Measurements from ENCODE around the gene ITIH2.
A peak's percentile ranks its signal among the peaks of the same experiment; 100 is the strongest.
"Not testable (repeated sequence)": the region's sequence is repeated elsewhere in the genome, so short reads cannot be mapped to it uniquely, and the experiment has no call there.

Gene ITIH2

DNA sequence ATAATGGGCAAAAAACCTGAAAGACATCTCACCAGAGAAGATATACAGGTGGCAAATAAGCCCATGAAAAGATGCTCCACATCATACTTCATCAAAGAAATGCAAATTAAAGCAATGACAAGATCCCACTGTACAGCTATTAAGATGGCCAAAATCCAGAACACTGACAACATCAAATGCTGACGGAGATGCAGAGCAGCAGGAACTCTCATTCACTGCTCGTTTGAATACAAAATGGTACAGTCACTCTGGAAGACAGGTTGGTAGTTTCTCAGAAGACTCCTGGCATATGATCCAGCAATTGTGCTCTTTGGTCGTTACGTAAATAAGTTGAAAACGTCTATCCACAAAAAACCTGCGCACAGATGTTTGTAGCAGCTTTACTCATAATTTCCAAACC is 49.1 kb downstream of the ITIH2 start:
- DNase-seq, result no peak

DNA sequence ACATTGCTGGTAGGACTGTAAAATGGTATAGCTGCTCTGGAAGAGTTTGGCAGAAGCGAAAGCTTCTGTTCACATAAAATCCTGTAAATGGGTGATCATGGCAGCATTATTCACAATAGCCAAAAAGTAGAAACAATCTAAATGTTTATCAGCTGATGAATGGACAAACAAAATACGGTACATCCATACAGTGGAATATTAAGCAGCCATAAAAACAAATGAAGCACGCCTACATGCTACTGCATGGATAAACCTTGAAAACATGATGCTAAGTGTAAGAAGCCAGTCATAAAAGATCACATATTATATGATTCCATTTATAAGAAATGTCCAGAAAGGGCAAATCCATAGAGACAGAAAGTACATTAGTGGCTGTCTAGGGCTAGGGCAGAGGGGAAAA is 52.0 kb downstream of the ITIH2 start:
- DNase-seq, result no peak

DNA sequence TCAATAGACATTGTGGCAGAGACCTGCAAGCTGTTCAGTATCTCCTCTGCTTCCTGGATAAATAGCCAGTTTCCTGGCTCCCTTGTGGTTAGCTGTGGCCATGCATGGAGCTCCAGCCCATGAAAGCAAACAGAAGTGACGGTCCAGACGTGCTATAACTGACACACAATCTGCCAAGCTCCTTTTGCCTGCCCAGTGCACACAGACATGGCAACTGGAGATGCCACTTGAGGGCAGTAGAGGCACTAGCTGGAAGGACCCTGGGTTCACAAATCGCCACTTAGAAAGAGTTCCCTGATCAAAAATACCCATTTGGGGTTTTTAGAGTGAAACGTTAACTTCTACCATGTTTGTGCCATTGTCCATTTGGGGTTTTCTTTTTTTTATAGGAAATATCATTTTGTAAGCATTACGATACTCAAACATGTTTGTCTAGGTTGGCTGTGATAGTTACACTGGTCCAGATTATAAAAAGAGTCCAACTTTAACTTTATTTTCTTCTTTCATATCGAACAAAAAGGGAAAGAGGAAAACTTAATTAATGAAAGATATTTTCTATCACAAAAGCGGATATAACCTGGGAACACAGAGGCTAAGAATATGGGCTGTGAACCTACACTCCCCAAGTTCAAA is 53.4 kb downstream of the ITIH2 start:
- no peak for DNase-seq

DNA sequence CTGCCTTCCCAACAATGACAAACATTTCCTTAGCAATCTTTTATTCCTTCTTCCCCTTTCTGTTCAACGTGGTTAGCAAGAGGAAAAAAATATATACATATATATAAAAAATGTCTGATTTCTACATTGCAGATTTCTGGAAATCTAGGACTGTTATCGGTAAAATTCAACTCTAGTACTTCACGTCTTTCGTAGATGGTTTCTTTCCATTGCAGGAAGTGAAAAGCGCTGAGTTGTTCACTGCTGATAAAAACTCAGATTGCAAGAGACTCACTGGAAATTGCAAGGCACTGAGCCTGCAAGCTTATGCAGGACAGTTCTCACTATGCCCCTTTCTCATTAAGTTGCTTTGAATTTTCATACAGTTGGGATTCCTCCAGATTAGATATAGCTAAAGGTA is 60.8 kb downstream of the ITIH2 start:
- no peak for DNase-seq

DNA sequence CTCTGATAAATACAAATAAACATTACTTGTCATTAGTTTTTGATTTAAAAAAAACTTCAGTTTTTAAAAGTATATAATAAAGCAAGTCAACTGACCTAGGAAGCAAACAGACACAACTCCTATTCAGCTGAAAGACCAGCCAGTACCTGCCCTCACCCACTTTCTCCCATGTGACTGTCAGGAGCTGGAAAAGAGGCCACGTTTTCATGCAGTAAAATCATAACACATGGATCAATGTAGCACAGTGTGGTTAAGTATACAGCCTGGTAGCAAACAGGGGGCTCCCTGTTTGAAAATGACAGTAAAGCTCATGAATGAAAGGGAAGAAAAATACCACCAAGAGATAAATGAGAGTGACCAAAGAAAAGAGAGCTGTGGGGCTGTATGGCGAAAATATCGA is 63.1 kb downstream of the ITIH2 start:
- DNase-seq, result no peak

DNA sequence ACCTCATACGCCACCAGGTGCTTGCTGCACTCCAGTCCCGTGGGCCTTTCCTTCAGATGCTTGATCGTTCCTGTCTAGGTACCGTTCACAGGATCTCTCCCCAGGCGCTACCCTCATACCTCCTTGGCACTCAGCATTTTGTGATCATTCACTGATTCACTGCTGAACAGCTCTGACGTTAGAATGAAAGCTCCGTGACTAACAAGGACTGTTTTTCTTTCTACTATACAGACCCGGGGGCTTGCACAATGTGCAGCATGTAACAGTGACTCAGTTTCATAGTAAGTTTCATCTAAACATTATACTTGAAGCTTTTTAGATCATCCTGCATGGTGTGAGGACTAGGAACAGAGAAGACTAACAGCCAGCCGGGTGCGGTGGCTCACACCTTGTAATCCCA is 64.1 kb downstream of the ITIH2 start:
- DNase-seq, result no peak

DNA sequence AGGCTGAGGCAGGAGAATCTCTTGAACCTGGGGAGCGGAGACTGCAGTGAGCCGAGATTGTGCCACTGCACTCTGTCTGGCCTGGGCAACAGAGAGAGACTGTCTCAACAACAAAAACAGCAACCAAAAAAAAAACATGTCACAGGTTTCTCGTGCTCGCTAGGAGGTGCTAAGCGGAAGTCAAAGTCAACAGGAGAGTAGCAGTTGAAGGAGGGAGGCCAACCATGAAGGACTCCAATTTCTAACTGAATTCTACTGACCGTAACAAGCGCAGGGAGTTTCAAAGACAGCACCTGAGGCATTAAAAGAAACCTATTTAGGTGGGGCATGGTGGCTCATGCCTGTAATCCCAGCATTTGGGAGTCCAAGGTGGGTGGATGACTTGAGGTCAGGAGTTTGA is 65.3 kb downstream of the ITIH2 start:
- no peak for DNase-seq

DNA sequence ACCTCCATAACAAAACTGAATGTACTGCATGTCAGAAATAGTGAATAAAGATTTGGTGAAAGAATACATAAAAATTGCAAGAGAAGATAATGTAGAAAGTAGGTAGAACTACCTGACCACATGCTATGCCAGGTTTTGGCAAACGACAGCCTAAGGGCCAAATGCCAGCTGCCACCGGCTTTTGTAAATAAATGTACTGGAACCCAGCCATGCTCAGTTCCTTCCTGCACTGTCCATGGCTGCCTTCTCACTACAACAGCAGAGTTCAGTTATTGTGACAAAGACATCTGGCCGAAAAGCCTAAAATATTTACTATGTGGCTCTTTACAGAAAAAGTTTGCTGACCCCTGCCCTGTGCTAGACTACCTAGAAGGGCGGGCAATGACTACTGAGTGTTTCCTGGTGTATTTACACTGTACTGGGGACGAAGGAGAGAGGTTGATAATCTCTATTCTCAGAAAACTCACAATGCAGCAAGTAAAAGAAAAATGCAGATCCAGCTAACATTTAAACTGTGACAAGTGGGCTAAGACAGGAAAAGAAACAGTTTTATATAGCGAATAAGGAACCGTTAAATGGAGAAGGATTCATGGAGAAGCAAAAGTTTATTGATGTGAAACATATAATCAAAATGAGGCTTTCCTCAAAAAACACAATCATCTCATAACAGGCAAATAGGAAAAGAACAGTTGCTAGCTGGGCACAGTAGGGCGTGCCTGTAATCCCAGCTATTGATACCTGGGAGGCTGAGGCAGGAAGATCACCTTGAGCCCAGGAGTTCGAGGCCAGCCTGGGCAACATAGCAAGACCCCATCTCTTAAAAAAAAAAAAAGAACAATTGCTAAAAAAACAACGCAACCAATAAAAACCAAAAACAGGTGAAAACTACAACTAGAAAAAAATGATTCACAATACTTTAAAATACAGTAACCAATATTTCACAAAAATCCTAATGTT is 71.0 kb downstream of the ITIH2 start:
- no peak for DNase-seq

DNA sequence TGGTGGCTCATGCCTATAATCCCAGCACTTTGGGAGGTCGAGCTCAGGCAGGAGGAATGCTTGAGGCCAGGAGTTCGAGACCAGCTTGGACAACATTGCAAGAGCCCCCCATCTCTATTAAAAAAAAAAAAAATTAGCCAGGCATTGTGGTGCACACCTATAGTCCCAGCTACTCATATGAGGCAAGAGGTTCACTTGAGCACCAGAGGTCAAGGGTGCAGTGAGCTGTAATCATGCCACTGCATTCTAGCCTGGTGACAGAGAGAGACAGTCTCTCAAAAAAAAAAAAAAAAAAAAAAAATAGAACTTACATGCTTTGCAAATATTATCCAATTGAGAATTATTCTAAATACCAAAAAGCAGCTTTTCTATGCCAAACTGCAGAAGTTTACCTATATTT is 73.7 kb downstream of the ITIH2 start:
- no peak for DNase-seq

DNA sequence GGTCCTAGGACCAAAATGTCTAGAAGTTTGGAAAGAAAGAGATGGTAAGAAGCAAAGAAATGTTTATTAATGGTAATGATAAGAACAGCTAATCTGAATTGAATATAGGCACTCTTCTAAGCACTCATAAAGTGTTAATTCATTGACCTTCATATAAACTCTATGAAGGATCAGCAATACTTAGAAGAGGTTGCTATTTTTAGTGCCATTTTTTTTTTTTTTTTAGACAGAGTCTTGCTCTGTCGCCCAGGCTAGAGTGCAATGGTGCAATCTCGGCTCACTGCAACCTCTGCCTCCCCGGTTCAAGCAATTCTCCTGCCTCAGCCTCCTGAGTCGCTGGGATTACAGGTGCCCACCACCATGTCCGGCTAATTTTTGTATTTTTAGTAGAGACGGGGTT is 79.1 kb downstream of the ITIH2 start:
- DNase-seq, result not testable (repeated sequence)

DNA sequence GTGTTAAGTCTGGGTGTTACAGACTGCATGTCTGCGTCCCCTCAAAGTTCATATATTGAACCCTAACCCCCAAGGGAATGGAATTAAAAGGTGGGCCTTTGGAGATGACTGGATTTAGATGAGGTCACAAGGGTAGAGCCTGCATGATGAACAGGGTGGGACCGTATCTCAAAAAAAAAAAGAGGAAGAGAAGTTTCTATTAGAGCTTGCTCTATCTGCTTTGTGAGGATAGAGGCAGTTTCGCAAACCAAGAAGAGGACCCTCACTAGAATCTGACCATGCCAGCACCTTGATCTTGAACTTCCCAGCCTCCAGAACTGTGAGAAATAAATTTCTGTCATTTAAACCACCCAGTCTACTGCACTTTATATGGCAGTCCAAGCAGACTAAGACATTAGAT is 83.3 kb downstream of the ITIH2 start:
- DNase-seq, result no peak

DNA sequence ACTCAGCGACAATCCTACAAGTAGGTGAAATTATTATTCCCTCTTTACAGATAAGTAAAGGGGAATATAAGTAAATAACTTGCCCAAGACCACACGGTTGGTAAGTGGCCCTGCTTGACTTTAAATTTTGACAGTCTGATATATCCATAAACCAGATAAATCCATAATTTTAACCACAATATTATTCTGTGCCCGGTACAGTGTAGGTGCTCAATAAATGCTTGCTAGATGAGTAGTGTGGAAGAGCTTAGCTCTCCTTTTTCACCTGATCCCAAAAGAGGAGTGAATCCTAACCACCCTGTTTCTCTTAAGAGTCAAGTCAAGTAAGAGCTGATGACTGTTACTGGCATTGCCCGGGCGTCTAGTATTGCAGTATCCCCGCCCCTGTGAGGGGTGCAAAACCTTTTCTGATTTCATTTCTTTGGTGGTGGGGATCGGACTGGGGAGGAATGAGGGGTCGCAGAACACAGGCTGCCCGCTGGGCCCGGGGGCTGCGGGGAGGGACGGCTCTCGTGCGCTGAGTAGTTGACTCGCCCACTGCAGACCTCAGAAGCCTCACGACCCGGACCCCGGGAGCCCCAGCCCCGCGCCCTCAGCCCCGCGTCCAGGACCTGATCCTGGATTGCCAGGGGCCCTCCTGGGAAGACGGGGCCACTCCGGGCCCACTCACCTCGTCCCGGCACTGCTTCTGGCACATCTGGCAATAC is 84.2 kb downstream of the ITIH2 start:
- no peak for DNase-seq

DNA sequence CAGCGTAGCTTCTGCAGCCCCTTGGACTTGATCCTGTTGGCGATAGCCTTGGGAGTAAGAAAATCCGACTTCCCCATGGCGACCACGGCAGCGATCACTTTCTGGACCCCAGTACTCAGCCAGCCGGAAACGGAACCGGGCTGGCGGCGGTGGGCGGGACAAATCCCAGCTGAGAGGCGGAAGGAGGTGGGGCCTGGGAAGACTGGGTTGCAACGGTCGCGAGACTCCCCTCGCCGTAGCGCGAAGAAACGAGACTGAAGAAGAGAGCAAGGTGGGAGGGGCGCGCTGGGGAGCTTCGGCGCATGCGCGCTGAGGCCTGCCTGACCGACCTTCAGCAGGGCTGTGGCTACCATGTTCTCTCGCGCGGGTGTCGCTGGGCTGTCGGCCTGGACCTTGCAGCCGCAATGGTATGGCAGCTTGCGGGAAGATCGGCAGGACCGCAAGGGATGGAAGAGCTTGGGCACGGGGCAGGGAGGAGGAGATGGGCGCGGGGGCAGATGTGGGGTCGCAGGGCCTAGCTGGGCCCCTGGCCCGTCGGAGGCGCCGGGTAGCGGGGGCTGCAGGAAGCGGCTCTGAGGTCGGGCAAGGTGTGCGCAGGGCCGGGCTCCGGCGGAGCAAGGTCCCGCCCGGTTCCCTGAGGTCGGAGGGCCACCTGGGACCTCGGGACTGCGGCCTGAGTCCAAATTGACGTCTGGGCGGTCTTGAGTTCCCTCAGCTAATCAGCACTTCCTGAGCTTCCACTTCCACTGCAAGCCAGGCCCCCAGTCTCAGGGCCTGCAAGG is 84.9 kb downstream of the ITIH2 start, which contains the start of the genes ATP5F1C and KIN:
Gene ATP5F1C (plus strand): TSS at position 321 of the 782 bp plus-strand sequence. CDS start 31 bp downstream, at position 352.
Gene KIN (minus strand): TSS at position 137 of the 782 bp plus-strand sequence. CDS start 60 bp downstream, at position 77.
- peak; percentile 97 for DNase-seq

DNA sequence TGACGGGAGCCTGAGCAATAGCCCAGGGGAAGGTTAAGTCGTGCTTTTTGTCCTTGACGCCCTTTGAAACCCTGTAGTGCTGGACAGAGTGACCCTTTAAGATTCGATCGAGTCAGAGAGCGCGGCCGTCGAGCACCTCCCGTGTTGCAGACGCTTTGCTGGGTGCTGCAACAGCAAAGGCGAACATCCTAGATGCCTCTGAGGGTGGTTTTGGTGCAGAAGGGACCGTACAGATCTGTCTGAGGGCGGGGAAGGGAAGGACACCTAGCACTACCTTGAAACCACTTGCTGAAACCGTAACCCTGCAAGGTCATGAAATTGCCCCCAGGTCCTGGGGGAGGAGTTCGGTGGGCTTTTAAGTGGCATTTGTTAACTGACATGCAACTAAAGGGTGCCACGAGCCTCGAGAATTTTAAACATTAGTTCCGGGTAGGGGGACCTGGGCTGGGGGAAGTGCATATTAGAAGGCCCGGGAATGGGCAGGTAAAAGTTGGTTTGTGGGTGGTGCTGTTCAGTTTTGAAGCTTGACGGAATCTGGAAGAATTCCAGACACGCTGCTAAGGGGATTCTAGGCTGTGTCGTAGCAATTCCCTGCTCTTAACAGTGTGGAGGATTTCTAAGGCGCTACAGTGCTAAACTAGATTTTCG is 85.6 kb downstream of the ITIH2 start:
- DNase-seq, result peak; percentile 9

DNA sequence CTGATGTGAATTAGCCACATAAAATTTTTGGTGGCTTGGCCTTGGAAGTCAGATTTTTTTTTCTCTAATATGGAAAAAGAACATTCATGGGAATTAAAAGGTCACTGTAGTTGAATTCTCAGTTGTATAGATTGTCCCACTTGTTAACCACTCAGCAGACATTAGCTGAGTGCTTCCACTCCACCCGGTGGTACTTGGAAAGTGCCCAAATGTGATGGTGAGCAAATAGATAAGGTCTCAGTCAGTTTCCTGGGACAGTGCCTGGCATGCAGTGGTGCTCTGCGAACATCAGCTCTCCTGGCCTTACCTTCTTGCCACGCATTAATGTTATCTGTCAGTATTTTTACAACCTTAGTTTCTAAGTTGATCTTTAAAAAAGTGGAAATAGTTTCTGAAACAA is 86.3 kb downstream of the ITIH2 start:
- DNase-seq, result no peak

DNA sequence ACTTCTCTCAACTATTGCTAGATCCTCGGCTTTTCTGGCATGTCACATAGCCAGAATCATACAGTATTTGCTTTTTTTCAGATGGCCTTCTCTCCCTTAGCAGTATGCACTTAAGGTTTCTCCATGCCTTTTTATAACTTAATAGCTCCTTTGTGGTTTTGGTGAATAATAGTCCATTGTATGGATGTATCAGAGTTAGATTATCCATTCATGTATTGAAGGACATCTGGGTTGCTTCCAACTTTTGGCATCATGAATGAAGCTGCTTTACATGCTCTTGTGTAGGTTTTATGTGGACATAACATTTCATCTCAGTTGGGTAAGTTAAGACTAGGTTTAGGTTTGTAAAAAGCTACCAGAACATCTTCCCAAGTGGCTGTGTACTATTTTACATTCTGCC is 89.4 kb downstream of the ITIH2 start:
- DNase-seq, result no peak

DNA sequence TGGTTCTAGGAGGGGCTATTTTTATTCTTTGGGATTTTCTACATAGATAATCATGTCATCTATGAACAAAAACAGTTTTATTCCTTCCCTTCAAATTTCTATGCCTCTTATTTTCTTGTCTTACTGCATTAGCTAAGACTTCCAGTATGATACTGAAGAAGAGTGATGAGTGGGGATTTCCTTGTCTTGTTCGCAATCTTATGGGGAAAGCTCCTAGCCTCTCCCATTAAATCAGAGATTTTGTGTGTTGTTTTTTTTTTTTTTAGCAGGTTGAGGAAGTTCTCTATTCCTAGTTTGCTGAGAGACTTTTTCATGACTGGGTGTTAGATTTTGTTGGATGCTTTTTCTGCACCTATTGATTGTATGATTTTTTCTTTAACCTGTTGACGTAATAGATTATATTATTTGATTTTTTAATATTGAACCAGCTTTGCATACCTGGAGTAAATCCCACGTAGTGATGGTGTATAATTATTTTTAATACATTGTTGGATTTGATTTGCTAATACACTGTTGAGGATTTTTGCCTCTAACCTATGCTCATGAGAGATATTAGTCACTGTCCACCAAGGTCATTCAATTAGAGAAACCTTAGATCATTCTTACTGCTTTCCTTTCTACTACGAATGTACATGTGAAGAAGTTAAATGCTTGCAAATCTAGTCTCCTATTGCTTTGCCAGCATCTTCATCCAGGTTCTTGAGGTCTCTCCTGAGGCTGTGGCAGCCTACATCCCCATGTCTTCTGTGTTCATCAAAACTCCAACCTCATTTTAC is 91.3 kb downstream of the ITIH2 start:
- no peak for DNase-seq

DNA sequence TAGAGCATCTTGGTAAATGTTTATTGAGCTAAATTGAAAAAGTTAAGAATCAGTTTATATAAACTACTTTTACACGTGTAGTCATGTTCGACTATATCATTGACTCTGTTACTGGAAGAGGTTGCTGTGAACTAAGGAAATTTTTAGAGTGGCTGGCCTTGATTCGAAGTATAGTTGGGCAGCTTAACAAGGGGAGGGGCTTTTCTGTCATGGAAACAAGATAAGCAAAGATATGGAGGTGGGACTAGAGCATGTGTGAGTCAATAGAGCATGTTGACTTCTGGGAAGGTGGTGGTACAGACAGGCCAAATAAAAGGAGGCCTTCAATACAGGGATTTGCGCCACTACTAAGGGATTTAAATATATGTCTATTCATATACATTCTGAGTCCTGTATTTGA is 92.5 kb downstream of the ITIH2 start:
- DNase-seq, result no peak

DNA sequence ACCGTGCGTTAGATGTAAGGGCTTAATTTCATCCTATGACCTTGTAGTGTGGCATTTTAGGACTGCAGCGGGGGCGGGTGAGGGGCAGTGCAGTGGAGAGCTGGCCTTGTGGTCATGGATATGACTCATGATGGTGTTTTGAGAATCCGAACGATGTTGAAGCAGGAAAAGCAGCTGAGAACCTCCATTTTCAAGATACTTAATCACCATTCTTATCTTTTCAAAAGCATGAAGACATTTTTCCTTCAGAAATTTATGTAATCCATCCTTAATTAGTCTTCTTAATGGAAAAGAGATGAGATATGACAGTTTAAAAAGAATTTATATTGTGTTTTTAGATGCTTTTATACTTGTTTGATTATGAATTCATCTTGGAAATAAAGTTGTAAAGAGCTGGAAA is 94.5 kb downstream of the ITIH2 start:
- no peak for DNase-seq
